Ishikawa (cell line): ENCODE measurements around the gene SH3GL1.

ENCODE experiments used
- CEBPB ChIP-seq: IDR thresholded peaks from 2 replicates; pipeline ENCODE4 v1.6.1; 2012
- REST ChIP-seq: IDR thresholded peaks from 2 replicates; pipeline ENCODE4 v1.6.1; 2012; ENCODE audit warnings: low read depth, mild to moderate bottlenecking
- TEAD4 ChIP-seq: IDR thresholded peaks from 2 replicates; pipeline ENCODE4 v1.6.1; 2012

- no peak for TF ChIP-seq TEAD4
- no peak for TF ChIP-seq CEBPB
- TF ChIP-seq REST, result no peak
These were observed 47.6 kb downstream of the SH3GL1 start for GRCh38 chr19:4352701-4353121.
